RWPE1 (cell line): ENCODE data around the gene ADCYAP1R1.

Experiments used
- CTCF ChIA-PET: fragments of 350-600 bp; sonication (Branson Sonifier 250); formaldehyde crosslinking; extraction: SDS; loops from one replicate; lab custom pipeline; 2021; lab: Yijun Ruan, JAX
- POLR2A ChIA-PET: fragments of 400-600 bp; formaldehyde crosslinking; extraction: SDS; loops from one replicate; lab custom pipeline; 2020; ENCODE audit warnings: antibody characterized with exemption; ENCODE audit not compliant: low non-redundant PET; lab: Yijun Ruan, JAX
- DNase-seq: peaks from one replicate; pipeline ENCODE4 v3.0.0; 2012; ENCODE audit warnings: low spot score
- H3K27ac ChIP-seq: fragments of 450-650 bp; 2 replicates; pipeline ENCODE4 v1.5.1; 2017
- CTCF ChIP-seq: fragments of 450-650 bp; conservative IDR thresholded peaks from 2 replicates; pipeline ENCODE4 v1.5.1; 2017; ENCODE audit warnings: low read depth, mild to moderate bottlenecking

Gene ADCYAP1R1

DNA sequence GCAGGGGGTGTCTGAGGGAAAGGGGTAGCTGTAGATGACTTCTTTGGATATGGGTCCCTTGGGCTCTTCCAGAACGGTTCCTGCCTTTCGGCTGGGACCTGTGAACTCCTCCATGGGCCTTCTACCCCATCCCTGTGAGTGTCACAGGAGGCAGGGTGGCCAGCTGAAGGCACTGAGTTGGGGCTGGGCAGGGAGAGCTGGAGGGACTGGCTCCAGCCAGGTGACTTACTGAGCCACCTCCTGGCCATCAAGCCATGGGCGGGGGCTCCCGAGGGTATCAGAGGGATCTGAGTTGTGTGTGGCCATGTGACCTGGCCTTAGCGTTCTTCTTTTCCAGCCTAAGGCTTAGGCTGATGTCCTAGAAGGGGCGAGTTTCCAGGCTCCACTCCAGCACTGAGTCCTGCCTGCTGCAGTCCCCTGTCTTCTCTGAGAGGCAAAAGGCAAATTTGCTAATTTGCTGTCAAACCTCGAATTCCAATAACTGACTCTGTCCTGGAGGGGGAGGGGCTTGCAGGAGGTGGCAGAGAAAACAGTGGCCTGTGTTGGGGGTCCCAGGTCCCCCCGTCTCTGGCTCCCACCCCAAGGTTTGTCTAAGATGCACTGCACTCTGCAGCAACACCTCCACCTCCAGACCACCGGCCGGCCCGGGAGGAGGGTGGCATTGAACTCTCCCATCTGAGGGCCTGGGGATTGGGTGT lies 27.2 kb downstream of the ADCYAP1R1 start:
- no peak for TF ChIP-seq CTCF
- ChIA-PET POLR2A (no interaction called here), CTCF (no interaction called here)
- no peak overlapping the region for H3K27ac ChIP-seq
- no peak for DNase-seq

DNA sequence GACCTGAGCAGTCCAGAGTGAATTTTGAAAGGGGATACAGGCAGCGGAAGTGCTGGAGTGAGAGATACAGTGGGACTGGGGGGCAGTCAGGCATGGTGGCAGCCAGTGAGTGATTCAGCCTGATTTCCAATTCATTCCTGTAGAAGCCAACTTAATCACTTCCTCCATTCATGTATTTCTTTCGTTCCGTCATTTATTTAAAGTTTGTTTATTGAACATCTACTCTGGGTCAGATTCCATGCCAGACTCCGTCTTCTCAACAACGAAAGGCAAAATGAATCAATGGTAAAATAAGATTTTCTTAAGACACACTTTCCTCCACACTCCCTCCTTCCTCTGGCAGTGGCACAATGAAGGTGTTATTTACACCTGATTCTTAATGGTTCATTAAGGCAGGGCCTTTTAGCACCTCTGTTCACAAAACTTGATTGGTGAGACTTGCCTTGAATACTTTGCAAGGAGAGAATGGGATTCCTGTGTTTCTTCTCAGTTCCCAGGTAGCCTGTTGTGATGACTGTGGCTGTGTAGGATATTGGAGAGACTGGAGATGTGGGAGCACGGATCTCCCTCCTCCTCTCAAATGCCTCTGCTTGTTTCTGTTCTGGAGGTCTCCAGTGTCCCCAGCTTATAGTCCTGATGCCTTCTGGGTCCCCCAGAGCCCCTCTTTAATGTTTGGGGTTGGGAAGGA lies 27.9 kb downstream of the ADCYAP1R1 start:
- POLR2A ChIA-PET = no interaction called here
- no peak overlapping the region for H3K27ac ChIP-seq
- CTCF ChIA-PET = no interaction called here
- no peak for TF ChIP-seq CTCF
- no peak for DNase-seq

- ChIA-PET POLR2A (no interaction called here), CTCF (no interaction called here)
- TF ChIP-seq CTCF = no peak
- no peak overlapping the region for H3K27ac ChIP-seq
- no peak for DNase-seq
Observed at GRCh38 chr7:31080763-31081162, 28.7 kb downstream of the ADCYAP1R1 start.

- no peak for TF ChIP-seq CTCF
- H3K27ac ChIP-seq = no peak overlapping the region
- ChIA-PET POLR2A (no interaction called here), CTCF (no interaction called here)
- DNase-seq = no peak
Observed at GRCh38 chr7:31082017-31082416, 29.9 kb downstream of the ADCYAP1R1 start.

DNA sequence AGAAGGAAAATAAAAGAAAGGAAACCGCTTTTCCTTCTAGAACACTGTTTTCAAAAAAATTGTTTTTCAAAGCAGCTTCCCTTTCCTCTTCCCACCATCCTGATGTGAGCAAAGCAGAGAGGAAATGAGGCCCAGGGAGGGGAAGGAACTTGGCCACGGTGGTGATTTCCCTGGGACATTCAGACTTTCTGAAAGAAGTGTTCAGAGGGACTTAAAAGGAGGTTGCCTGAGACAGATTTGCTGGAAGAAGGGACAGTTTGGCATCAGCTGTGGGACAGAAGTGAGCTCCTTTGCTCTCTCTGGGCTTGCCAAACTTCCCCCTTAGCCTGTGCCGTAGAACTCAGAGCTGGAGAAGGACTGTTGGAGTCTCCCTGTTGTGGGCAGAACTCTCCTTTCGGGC lies 30.3 kb downstream of the ADCYAP1R1 start:
- CTCF ChIA-PET = no interaction called here
- POLR2A ChIA-PET = no interaction called here
- DNase-seq = no peak

More for the DNA sequence above, 30.3 kb downstream of the ADCYAP1R1 start:
- no peak for TF ChIP-seq CTCF
- H3K27ac ChIP-seq = no peak overlapping the region
